ENCODE data around the gene TNPO1. TPM values are rescaled to one million over a fixed set of nuclear protein-coding genes. Genes with fewer than 3 reads are reported as not detected.

TNPO1 gene
- total RNA-seq, 1 experiment from 2014 or later, result 70.8 TPM

- no peak for DNase-seq (ENCODE audit: low spot score)
These were observed 33.7 kb downstream of the TNPO1 start for GRCh38 chr5:72850113-72850512.

DNA sequence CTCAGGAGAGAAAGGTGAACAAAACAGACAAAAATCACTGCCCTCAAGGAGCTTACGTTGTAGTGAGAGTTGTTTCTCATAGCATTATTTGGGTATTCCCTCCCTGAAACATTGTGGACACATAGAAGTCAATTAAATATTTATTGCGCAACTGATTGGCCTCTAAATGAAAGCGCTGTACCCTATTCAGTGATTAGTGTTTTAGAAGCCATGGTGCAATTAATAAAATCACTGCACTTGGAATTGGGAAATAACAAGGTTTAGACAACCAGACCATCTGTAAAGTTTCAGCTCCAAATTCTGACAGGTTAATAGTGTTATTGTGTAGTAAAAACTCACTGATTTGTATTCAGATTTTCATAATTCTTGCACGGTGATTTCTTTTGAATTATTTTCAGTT lies 35.9 kb downstream of the TNPO1 start:
- DNase-seq (ENCODE audit: low spot score), result no peak

GRCh38 chr5:72854419-72854818 lies 38.0 kb downstream of the TNPO1 start:
- no peak for DNase-seq (ENCODE audit: low spot score)

DNA sequence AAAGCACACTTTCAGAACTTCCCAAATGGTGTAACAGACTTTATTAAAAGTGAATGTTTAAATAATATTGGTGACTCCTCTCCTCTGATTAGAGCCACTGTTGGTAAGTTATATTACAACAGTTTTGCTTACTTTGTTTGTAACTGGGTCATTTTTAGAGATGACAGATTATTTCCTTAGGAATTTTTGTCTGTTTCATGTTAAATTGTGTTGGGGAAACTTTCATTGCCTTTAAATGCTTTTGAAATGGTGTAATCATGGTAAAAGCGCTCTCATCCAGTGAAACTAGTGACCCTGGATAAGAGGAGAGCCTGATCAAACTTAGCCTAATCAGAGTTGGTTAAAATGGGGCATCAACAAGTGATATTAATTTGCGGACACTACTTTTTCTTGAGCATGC lies 39.4 kb downstream of the TNPO1 start:
- DNase-seq (ENCODE audit: low spot score), result no peak

- no peak for DNase-seq (ENCODE audit: low spot score)
These were observed 40.9 kb downstream of the TNPO1 start for GRCh38 chr5:72857396-72857795.

DNA sequence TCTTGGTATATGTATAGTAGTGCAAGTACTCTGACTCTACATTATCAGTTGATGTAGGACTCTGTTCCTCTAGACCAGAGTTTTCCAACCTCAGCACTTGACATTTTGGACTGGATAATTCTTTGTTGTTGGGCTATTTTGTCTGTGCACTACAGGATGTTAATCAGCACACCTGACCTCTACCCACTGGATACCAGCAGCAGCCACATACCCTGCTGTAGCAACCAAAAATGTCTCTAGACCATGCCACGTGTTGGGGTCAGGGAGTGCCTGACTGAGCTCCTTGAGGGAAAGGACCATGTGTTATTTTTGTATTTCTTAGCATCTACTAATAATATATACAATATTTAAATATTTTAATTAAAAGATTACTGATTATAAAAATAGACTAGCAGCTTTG lies 42.7 kb downstream of the TNPO1 start:
- no peak for DNase-seq (ENCODE audit: low spot score)

- no peak for DNase-seq (ENCODE audit: low spot score)
These were observed 44.0 kb downstream of the TNPO1 start for GRCh38 chr5:72860499-72860898.

GRCh38 chr5:72871366-72872024 lies 55.0 kb downstream of the TNPO1 start:
- no peak for DNase-seq (ENCODE audit: low spot score)

GRCh38 chr5:72878854-72879253 lies 62.4 kb downstream of the TNPO1 start:
- no peak for DNase-seq (ENCODE audit: low spot score)

GRCh38 chr5:72882989-72883388 lies 66.5 kb downstream of the TNPO1 start:
- DNase-seq (ENCODE audit: low spot score), result no peak

GRCh38 chr5:72883850-72884249 lies 67.4 kb downstream of the TNPO1 start:
- DNase-seq (ENCODE audit: low spot score), result no peak

GRCh38 chr5:72884892-72885291 lies 68.4 kb downstream of the TNPO1 start:
- no peak for DNase-seq (ENCODE audit: low spot score)

DNA sequence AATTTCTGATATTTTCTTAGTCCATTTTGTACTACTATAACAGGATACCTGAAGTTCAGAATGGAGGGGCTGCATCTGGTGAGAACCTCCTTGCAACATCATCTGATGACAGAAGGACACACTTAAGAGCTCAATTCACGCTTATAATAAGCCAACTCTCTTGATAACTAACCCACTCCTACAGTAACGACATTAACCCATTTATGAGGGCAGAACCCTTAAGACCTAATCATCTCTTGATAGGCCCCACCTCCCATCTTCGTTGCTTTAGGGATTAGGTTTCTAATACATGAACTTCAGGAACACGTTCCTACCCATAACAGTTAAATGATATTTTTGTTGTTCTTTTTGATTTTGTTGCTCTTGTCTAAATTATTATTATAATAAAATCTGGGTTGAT lies 69.4 kb downstream of the TNPO1 start:
- DNase-seq (ENCODE audit: low spot score), result no peak

DNA sequence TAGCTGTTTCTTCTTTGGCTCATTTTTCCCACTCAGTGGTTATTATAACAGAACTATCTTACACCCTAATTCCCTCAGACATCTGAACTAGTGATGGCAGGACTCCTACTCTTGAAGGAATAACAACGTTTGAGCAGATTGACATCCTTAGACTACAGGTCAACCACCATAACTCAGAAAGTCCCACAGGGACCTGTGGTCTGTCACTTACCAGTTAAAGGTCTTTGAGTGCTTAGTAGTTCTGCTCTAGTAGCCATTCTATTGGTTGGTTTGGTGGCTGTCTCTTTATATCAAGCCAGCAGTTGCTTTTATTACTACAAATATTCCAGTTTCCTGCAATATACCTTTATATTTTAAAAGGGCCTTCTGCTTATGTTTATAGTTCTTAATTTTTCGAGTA lies 72.1 kb downstream of the TNPO1 start:
- DNase-seq (ENCODE audit: low spot score), result no peak

DNA sequence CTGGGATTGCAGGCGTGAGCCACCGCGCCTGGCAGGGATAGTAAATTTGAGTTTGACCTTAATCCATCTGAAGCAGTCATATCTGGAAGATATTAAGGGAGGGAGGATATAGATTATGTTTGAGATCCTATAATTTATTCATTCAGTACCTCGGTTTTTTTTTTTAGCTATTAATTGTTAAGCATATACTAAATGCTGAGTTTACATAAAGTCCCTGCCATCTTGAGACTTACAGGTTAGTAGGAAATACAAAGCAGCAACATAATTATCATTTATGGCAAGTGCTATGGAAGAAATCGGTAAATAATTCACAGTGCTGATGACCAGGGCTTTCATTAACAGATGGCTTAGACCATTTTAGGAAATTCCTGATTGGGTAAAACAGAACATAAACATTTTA lies 72.9 kb downstream of the TNPO1 start:
- DNase-seq (ENCODE audit: low spot score), result no peak

- DNase-seq (ENCODE audit: low spot score), result no peak
These were observed 76.4 kb downstream of the TNPO1 start for GRCh38 chr5:72892846-72893245.

DNA sequence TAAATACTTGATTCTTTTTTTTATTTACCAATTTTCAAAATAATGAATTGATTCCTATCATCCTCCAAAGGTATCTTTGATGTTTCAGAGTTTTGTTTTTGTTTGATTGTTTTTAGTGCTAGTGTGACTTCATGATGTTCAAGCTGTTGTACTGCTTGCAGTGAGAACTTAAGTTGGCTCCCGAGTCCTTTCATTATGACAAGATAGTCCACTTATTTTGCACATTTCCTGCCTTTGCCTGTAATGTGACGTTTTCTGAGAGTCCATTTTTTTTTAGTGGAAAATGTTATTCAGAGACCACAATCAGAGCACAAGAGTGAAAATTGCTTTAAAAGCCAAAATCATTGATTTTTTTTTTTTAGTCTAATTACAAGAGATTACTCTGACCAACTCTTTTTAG lies 79.3 kb downstream of the TNPO1 start:
- no peak for DNase-seq (ENCODE audit: low spot score)

GRCh38 chr5:72906806-72907205 lies 90.3 kb downstream of the TNPO1 start:
- no peak for DNase-seq (ENCODE audit: low spot score)

DNA sequence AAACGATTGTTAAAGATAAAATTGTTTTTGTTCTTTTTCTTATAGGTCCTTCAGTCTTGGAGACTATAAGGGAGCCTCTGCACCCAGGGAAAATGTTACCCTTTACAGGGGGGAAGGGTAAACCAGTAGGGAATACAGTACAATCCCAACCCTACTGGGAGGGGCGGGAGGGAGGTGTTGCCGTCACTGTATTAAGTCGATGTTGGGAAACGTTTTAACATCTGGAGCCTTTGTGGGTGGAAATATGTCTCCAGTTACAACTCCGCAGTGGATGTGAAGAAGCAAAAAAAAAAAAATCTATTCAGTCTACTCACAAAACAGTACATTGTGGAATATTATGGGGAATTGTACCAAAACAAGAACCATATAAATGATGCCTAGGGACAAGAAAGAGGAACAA lies 92.2 kb downstream of the TNPO1 start:
- DNase-seq (ENCODE audit: low spot score), result no peak

GRCh38 chr5:72917371-72917776 lies 100.9 kb downstream of the TNPO1 start:
- DNase-seq (ENCODE audit: low spot score), result no peak

- peak; percentile 60 for DNase-seq (ENCODE audit: low spot score)
These were observed 104.4 kb downstream of the TNPO1 start for GRCh38 chr5:72920690-72921502.

GRCh38 chr5:72921886-72922285 lies 105.4 kb downstream of the TNPO1 start:
- no peak for DNase-seq (ENCODE audit: low spot score)

GRCh38 chr5:72922422-72922821 lies 106.0 kb downstream of the TNPO1 start:
- DNase-seq (ENCODE audit: low spot score), result no peak
